Cardiac muscle cell (in vitro differentiated cells and primary cell): ENCODE measurements around the gene TPR. TPM values are rescaled to one million over a fixed set of nuclear protein-coding genes. Genes with fewer than 3 reads are reported as not detected.

Source experiments
- DNase-seq, 2 donors: peaks; one replicate each; pipeline versions ENCODE4 v3.0.0 to v3.0.0-alpha.2; 2010 to 2017; ENCODE audit warnings: low read depth in 1 of 2, low spot score in 1 of 2
- H3K27ac ChIP-seq: fragments of 200-600 bp; sonication (generic); 2 replicates; pipeline ENCODE4 v1.5.1; 2016
- H3K27me3 ChIP-seq: fragments of 200-600 bp; sonication (generic); 2 replicates; pipeline ENCODE4 v1.6.0; 2016; ENCODE audit warnings: control low read depth
- H3K36me3 ChIP-seq: fragments of 200-600 bp; sonication (generic); 2 replicates; pipeline ENCODE4 v1.5.1; 2016; ENCODE audit warnings: control low read depth
- H3K4me1 ChIP-seq: fragments of 200-600 bp; sonication (generic); 2 replicates; pipeline ENCODE4 v1.8.1; 2017; ENCODE audit warnings: low read depth, mild to moderate bottlenecking, mixed run types
- H3K4me3 ChIP-seq: fragments of 200-600 bp; sonication (generic); 2 replicates; pipeline ENCODE4 v1.5.1; 2016; ENCODE audit warnings: mild to moderate bottlenecking
- H3K9me3 ChIP-seq: fragments of 200-600 bp; sonication (generic); 2 replicates; pipeline ENCODE4 v1.5.1; 2017; ENCODE audit warnings: low read depth, mild to moderate bottlenecking, control low read depth
- polyA plus RNA-seq: library from polyadenylated mRNA; unstranded; fragments of >200 nt; fragmentation: Nextera tagmentation; extraction: Ambion mirVana; gene quantifications from 2 replicates; pipeline ENCODE4 v1.2.1, GENCODE V29; 2016
- total RNA-seq: library from RNA; depleted of rRNA; stranded (reverse); fragments of >200 nt; gene quantifications from 2 replicates; pipeline ENCODE4 v1.2.3, GENCODE V29; 2016
- TF ChIP-seq, protein P1 (sequence below): IDR thresholded peaks from 2 replicates; pipeline ENCODE4 v1.5.1; 2012; ENCODE audit warnings: low read depth, mild to moderate bottlenecking, low read length

The TPR gene
- total and polyA plus RNA-seq, 2 experiments from 2014 or later = 76.8 to 91.3 TPM

- peak in 1 of 2 donors; percentile 54 for DNase-seq
- no peak within 1 kb of the TSS for H3K4me3 ChIP-seq
- TF ChIP-seq, protein P1, sequence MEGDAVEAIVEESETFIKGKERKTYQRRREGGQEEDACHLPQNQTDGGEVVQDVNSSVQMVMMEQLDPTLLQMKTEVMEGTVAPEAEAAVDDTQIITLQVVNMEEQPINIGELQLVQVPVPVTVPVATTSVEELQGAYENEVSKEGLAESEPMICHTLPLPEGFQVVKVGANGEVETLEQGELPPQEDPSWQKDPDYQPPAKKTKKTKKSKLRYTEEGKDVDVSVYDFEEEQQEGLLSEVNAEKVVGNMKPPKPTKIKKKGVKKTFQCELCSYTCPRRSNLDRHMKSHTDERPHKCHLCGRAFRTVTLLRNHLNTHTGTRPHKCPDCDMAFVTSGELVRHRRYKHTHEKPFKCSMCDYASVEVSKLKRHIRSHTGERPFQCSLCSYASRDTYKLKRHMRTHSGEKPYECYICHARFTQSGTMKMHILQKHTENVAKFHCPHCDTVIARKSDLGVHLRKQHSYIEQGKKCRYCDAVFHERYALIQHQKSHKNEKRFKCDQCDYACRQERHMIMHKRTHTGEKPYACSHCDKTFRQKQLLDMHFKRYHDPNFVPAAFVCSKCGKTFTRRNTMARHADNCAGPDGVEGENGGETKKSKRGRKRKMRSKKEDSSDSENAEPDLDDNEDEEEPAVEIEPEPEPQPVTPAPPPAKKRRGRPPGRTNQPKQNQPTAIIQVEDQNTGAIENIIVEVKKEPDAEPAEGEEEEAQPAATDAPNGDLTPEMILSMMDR = no peak
- no peaks in the 10 kb centered on the region for H3K4me1 ChIP-seq
- no peaks in the 10 kb centered on the region for H3K9me3 ChIP-seq
- no peaks in the 10 kb centered on the region for H3K27me3 ChIP-seq
- H3K27ac ChIP-seq = no peak within 1 kb of the TSS
- no peaks in the 10 kb centered on the region for H3K36me3 ChIP-seq
These were observed 79.1 kb downstream of the TPR start, which contains the start of gene PRG4 for GRCh38 chr1:186295980-186296379. Gene PRG4, plus strand, starts transcription at chr1:186296279.

GRCh38 chr1:186292875-186293274 is 82.2 kb downstream of the TPR start:
- Histone ChIP-seq H3K27me3 (no peaks in the 10 kb centered on the region), H3K36me3 (no peaks in the 10 kb centered on the region), H3K9me3 (no peaks in the 10 kb centered on the region), H3K27ac (no peak overlapping the region), H3K4me1 (no peaks in the 10 kb centered on the region), H3K4me3 (no peak overlapping the region)
- no peak for DNase-seq
- TF ChIP-seq, protein P1 = no peak

DNA sequence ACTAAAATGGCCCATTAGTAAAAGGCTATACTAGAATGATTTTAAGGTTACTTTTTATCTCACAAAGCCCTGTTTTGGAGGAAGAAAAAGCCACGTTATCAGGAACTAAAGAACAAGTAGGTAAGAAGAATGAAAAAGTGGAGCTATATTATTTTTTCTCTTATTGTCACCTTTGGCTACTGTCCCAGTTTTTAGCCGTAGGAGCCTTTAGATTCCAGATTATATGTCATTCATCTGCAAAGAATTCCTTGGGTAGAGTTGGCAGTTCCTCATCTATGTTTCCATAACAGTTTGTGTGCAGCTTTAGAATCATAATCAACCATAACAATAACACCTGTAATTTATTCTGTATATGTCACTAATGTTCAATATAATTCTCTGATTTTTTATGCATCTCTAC is 83.8 kb downstream of the TPR start:
- TF ChIP-seq, protein P1 = no peak
- H3K36me3 ChIP-seq = no peaks in the 10 kb centered on the region
- H3K4me1 ChIP-seq = no peaks in the 10 kb centered on the region
- no peak for DNase-seq
- H3K4me3 ChIP-seq = no peak overlapping the region
- no peaks in the 10 kb centered on the region for H3K9me3 ChIP-seq
- no peaks in the 10 kb centered on the region for H3K27me3 ChIP-seq
- no peak overlapping the region for H3K27ac ChIP-seq

DNA sequence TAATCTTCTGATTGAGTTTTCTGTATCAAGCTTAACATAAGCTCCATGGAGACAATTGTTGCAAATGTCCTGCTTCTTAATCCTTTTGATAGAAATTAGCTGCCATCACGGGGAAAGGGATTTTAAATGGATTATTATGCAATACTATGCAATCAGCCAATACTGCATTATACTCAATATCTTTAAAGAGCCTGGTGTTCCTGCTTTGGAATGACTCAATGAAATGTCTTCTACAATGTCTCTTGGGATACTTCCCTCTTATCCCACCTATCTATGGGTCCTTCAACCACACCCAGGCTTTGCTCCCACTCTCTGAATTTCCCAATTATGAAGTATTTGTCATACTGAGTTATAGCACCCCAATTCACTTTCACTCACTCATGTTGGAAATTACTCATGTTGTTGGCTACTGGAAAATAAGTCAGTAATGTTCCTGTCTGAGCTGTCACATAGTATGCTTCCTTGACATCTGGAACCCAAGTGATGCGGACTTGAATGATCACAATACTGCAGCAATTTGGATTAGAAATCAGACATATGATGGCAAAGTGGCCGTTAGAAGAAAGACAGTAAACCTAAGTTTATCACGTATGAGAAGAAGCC is 85.0 kb downstream of the TPR start:
- H3K27ac ChIP-seq = no peak overlapping the region
- no peaks in the 10 kb centered on the region for H3K4me1 ChIP-seq
- no peaks in the 10 kb centered on the region for H3K9me3 ChIP-seq
- H3K36me3 ChIP-seq = no peaks in the 10 kb centered on the region
- TF ChIP-seq, protein P1 = no peak
- no peaks in the 10 kb centered on the region for H3K27me3 ChIP-seq
- DNase-seq = no peak
- no peak overlapping the region for H3K4me3 ChIP-seq

GRCh38 chr1:186286615-186287315 is 88.3 kb downstream of the TPR start:
- peak in 1 of 2 donors; percentile 48 for DNase-seq

More at GRCh38 chr1:186286615-186287315, 88.3 kb downstream of the TPR start:
- no peaks in the 10 kb centered on the region for H3K36me3 ChIP-seq
- H3K4me1 ChIP-seq = no peaks in the 10 kb centered on the region
- H3K4me3 ChIP-seq = no peak overlapping the region
- no peak overlapping the region for H3K27ac ChIP-seq
- no peaks in the 10 kb centered on the region for H3K9me3 ChIP-seq
- H3K27me3 ChIP-seq = no peaks in the 10 kb centered on the region
- TF ChIP-seq, protein P1 = no peak
